GM10248 (cell line): ENCODE measurements around the gene INHBC.

Source experiments
- CTCF ChIA-PET: fragments of 300-600 bp; sonication (Branson Sonifier 250); formaldehyde crosslinking; extraction: SDS; loops from one replicate; lab custom pipeline; 2021; ENCODE audit warnings: antibody characterized with exemption; lab: Yijun Ruan, JAX
- POLR2A ChIA-PET: fragments of 350-650 bp; sonication (Branson Sonifier 250); formaldehyde crosslinking; extraction: SDS; loops from one replicate; lab custom pipeline; 2020; ENCODE audit warnings: antibody characterized with exemption; lab: Yijun Ruan, JAX
- DNase-seq: peaks from one replicate; pipeline ENCODE4 v3.0.0; 2012; ENCODE audit errors: extremely low spot score
- CTCF ChIP-seq: IDR thresholded peaks from 2 replicates; pipeline ENCODE4 v1.5.1; 2012; ENCODE audit warnings: mild to moderate bottlenecking, low read depth; ENCODE audit errors: extremely low read depth, missing control alignments, control extremely low read depth

The INHBC gene

GRCh38 chr12:57474430-57474829, 39.8 kb downstream of the INHBC start:
- DNase-seq = no peak
- ChIA-PET POLR2A (interaction anchor here (1.3 kb wide), 1 partner anchor 9 kb away, joined by 3 read pairs; no protein-coding TSS in a partner anchor), CTCF (interaction anchor here (0.7 to 11.0 kb wide), 4 partner anchors 12 to 235 kb away, joined by 3 to 171 read pairs (median 38); partner anchors contain the start of genes GLI1 and INHBE)
- TF ChIP-seq CTCF = no peak

- POLR2A ChIA-PET = interaction anchor here (1.3 kb wide), 1 partner anchor 9 kb away, joined by 3 read pairs; no protein-coding TSS in a partner anchor
- TF ChIP-seq CTCF = no peak
- no peak for DNase-seq
- CTCF ChIA-PET = interaction anchor here (0.7 to 11.0 kb wide), 5 partner anchors 12 to 236 kb away, joined by 3 to 171 read pairs (median 4); partner anchors contain the start of genes GLI1 and INHBE
Measured at GRCh38 chr12:57474862-57475261, 40.3 kb downstream of the INHBC start.

GRCh38 chr12:57475271-57476161, 40.9 kb downstream of the INHBC start:
- DNase-seq = peak; percentile 34
- TF ChIP-seq CTCF = no peak
- CTCF ChIA-PET = interaction anchor here (1.0 to 11.0 kb wide), 6 partner anchors 12 to 236 kb away, joined by 3 to 171 read pairs (median 4); partner anchors contain the start of genes GLI1 and INHBE
- POLR2A ChIA-PET = no interaction called here

- ChIA-PET POLR2A (interaction anchor here (0.6 to 1.4 kb wide), 2 partner anchors 44 to 1374 kb away, joined by 5 to 6 read pairs; partner anchors contain the start of gene DDIT3), CTCF (interaction anchor here (1.0 to 11.0 kb wide), 7 partner anchors 11 to 237 kb away, joined by 3 to 171 read pairs (median 3); partner anchors contain the start of genes GLI1 and INHBE)
- TF ChIP-seq CTCF = peak; percentile 54
Measured at GRCh38 chr12:57476162-57476992, 41.8 kb downstream of the INHBC start.

GRCh38 chr12:57476993-57477709, 42.6 kb downstream of the INHBC start:
- TF ChIP-seq CTCF = no peak
- ChIA-PET CTCF (interaction anchor here (1.0 to 11.0 kb wide), 6 partner anchors 10 to 238 kb away, joined by 3 to 171 read pairs (median 3); partner anchors contain the start of genes GLI1 and INHBE), POLR2A (interaction anchor here (0.6 to 1.4 kb wide), 2 partner anchors 43 to 1375 kb away, joined by 5 to 6 read pairs; partner anchors contain the start of gene DDIT3)
- DNase-seq = no peak

More at GRCh38 chr12:57476162-57476992, 41.8 kb downstream of the INHBC start:
- DNase-seq = peak; percentile 77
